Ishikawa (cell line): ENCODE measurements around the gene ADAP1.

ENCODE experiments used
- CEBPB ChIP-seq: IDR thresholded peaks from 2 replicates; pipeline ENCODE4 v1.6.1; 2012
- CREB1 ChIP-seq: IDR thresholded peaks from 2 replicates; pipeline ENCODE4 v1.6.1; 2012; ENCODE audit warnings: low read depth
- EGR1 ChIP-seq: IDR thresholded peaks from 2 replicates; pipeline ENCODE4 v1.6.1; 2012
- EP300 ChIP-seq: IDR thresholded peaks from 2 replicates; pipeline ENCODE4 v1.6.1; 2012; ENCODE audit warnings: borderline replicate concordance
- FOXM1 ChIP-seq: IDR thresholded peaks from 2 replicates; pipeline ENCODE4 v1.6.1; 2012; ENCODE audit warnings: low read depth, borderline replicate concordance
- MAX ChIP-seq: IDR thresholded peaks from 2 replicates; pipeline ENCODE4 v1.6.1; 2012
- NFIC ChIP-seq: IDR thresholded peaks from 2 replicates; pipeline ENCODE4 v1.6.1; 2012
- RAD21 ChIP-seq: IDR thresholded peaks from 2 replicates; pipeline ENCODE4 v1.6.1; 2012; ENCODE audit warnings: low read depth
- TAF1 ChIP-seq: IDR thresholded peaks from 2 replicates; pipeline ENCODE4 v1.6.1; 2012; ENCODE audit warnings: low read depth, mild to moderate bottlenecking
- TCF12 ChIP-seq: IDR thresholded peaks from 2 replicates; pipeline ENCODE4 v1.6.1; 2012; ENCODE audit warnings: low read depth
- TEAD4 ChIP-seq: IDR thresholded peaks from 2 replicates; pipeline ENCODE4 v1.6.1; 2012
- USF1 ChIP-seq: IDR thresholded peaks from 2 replicates; pipeline ENCODE4 v1.6.1; 2012
- YY1 ChIP-seq: IDR thresholded peaks from 2 replicates; pipeline ENCODE4 v1.6.1; 2012; ENCODE audit warnings: low read depth
- ZBTB7A ChIP-seq: IDR thresholded peaks from 2 replicates; pipeline ENCODE4 v1.6.1; 2012; ENCODE audit warnings: low read depth
- TF ChIP-seq, protein P1 (sequence below): IDR thresholded peaks from 2 replicates; pipeline ENCODE4 v1.6.1; 2012; ENCODE audit warnings: low read depth, mild to moderate bottlenecking

The ADAP1 gene

GRCh38 chr7:990933-991728 is 36.7 kb upstream of the ADAP1 start:
- TF ChIP-seq RAD21 (no peak), CREB1 (no peak), EGR1 (no peak), NFIC (no peak), FOXM1 (no peak), TAF1 (no peak), ZBTB7A (no peak), USF1 (no peak), EP300 (no peak), MAX (no peak), TEAD4 (no peak), TCF12 (no peak), CEBPB (no peak), YY1 (no peak)
- TF ChIP-seq, protein P1, sequence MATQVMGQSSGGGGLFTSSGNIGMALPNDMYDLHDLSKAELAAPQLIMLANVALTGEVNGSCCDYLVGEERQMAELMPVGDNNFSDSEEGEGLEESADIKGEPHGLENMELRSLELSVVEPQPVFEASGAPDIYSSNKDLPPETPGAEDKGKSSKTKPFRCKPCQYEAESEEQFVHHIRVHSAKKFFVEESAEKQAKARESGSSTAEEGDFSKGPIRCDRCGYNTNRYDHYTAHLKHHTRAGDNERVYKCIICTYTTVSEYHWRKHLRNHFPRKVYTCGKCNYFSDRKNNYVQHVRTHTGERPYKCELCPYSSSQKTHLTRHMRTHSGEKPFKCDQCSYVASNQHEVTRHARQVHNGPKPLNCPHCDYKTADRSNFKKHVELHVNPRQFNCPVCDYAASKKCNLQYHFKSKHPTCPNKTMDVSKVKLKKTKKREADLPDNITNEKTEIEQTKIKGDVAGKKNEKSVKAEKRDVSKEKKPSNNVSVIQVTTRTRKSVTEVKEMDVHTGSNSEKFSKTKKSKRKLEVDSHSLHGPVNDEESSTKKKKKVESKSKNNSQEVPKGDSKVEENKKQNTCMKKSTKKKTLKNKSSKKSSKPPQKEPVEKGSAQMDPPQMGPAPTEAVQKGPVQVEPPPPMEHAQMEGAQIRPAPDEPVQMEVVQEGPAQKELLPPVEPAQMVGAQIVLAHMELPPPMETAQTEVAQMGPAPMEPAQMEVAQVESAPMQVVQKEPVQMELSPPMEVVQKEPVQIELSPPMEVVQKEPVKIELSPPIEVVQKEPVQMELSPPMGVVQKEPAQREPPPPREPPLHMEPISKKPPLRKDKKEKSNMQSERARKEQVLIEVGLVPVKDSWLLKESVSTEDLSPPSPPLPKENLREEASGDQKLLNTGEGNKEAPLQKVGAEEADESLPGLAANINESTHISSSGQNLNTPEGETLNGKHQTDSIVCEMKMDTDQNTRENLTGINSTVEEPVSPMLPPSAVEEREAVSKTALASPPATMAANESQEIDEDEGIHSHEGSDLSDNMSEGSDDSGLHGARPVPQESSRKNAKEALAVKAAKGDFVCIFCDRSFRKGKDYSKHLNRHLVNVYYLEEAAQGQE: no peak

- TF ChIP-seq CEBPB (no peak), NFIC (no peak), USF1 (no peak), TEAD4 (no peak), EP300 (no peak), ZBTB7A (no peak), FOXM1 (no peak), MAX (no peak), EGR1 (no peak), RAD21 (no peak), TCF12 (no peak), CREB1 (no peak), TAF1 (no peak), YY1 (no peak)
- TF ChIP-seq, protein P1: no peak
Observed at GRCh38 chr7:990352-990932, 36.0 kb upstream of the ADAP1 start.

- TF ChIP-seq YY1: no peak
- TF ChIP-seq, protein P1: no peak
- no peak for TF ChIP-seq EGR1
- TF ChIP-seq USF1: no peak
- TF ChIP-seq NFIC: no peak
- TF ChIP-seq CEBPB: no peak
- no peak for TF ChIP-seq RAD21
- no peak for TF ChIP-seq MAX
- no peak for TF ChIP-seq CREB1
- TF ChIP-seq TEAD4: no peak
- no peak for TF ChIP-seq FOXM1
- no peak for TF ChIP-seq EP300
- no peak for TF ChIP-seq TAF1
- no peak; the same call in 1 of the 2 replicates for TF ChIP-seq ZBTB7A
Observed at GRCh38 chr7:988963-989529, 34.6 kb upstream of the ADAP1 start.
